Vein endothelial cell (primary cell): Measurements from ENCODE around the gene ARAP3. TPM values are rescaled to one million over a fixed set of nuclear protein-coding genes. Genes with fewer than 3 reads are reported as not detected.

ENCODE experiments used
- total RNA-seq: library from RNA; depleted of rRNA; stranded (reverse); fragments of >200 nt; gene quantifications from 2 replicates; pipeline ENCODE4 v1.2.3, GENCODE V29; 2012

Gene ARAP3, protein sequence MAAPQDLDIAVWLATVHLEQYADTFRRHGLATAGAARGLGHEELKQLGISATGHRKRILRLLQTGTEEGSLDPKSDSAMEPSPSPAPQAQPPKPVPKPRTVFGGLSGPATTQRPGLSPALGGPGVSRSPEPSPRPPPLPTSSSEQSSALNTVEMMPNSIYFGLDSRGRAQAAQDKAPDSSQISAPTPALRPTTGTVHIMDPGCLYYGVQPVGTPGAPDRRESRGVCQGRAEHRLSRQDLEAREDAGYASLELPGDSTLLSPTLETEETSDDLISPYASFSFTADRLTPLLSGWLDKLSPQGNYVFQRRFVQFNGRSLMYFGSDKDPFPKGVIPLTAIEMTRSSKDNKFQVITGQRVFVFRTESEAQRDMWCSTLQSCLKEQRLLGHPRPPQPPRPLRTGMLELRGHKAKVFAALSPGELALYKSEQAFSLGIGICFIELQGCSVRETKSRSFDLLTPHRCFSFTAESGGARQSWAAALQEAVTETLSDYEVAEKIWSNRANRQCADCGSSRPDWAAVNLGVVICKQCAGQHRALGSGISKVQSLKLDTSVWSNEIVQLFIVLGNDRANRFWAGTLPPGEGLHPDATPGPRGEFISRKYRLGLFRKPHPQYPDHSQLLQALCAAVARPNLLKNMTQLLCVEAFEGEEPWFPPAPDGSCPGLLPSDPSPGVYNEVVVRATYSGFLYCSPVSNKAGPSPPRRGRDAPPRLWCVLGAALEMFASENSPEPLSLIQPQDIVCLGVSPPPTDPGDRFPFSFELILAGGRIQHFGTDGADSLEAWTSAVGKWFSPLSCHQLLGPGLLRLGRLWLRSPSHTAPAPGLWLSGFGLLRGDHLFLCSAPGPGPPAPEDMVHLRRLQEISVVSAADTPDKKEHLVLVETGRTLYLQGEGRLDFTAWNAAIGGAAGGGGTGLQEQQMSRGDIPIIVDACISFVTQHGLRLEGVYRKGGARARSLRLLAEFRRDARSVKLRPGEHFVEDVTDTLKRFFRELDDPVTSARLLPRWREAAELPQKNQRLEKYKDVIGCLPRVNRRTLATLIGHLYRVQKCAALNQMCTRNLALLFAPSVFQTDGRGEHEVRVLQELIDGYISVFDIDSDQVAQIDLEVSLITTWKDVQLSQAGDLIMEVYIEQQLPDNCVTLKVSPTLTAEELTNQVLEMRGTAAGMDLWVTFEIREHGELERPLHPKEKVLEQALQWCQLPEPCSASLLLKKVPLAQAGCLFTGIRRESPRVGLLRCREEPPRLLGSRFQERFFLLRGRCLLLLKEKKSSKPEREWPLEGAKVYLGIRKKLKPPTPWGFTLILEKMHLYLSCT (N-terminal part only)
- total RNA-seq: 45.8 and 84.3 TPM in 2 replicates

DNA sequence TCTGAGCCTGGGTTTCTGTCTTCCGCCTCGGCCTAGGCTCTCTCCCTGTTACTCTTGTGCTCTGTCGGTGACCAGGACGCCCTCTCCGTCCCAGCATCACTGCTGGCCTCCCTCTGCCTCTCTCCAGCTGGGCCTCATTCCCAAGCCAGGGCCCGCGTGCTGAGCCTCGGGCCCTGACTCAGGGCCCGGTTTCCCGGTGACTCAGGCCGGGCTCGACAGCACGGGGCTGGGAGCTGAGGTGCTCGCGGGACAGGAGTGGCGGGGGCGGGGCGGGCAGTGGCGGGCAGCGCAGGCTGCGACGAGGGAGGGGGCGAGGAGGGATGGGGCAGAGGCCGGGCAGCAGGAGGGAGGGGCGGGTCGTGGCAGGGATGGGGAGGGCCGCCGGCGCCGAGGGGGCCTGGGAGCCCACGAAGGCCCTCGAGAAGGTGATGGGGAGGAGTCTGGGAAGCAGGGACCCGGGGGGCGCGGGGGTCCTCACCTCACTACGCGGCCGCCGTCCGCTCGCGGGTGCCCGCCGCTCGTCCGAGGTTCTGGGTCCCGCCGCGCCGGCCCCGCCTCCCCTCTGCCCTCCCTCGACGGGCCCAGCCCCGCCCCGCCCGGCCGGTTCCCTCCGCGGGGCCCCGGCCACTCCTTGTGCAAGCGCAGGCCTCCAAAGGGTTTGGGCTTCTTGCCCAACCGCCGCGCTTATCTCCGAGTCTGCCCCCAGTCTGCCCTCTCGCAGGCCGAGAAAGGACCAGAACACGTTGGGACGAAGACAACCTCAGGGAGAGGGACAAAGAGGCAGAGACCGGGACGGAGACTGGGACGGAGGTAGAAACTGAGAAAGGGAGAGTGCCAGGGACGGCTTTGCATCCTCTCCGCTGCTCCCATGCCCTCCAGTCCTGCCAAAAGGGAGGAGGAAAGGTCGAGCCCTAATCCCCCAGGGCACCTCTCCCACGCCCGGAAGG, at the start of gene ARAP3:
Gene ARAP3 (minus strand): TSS at position 536 of the 947 bp plus-strand sequence. CDS start 1,744 bp downstream, outside the sequence.

DNA sequence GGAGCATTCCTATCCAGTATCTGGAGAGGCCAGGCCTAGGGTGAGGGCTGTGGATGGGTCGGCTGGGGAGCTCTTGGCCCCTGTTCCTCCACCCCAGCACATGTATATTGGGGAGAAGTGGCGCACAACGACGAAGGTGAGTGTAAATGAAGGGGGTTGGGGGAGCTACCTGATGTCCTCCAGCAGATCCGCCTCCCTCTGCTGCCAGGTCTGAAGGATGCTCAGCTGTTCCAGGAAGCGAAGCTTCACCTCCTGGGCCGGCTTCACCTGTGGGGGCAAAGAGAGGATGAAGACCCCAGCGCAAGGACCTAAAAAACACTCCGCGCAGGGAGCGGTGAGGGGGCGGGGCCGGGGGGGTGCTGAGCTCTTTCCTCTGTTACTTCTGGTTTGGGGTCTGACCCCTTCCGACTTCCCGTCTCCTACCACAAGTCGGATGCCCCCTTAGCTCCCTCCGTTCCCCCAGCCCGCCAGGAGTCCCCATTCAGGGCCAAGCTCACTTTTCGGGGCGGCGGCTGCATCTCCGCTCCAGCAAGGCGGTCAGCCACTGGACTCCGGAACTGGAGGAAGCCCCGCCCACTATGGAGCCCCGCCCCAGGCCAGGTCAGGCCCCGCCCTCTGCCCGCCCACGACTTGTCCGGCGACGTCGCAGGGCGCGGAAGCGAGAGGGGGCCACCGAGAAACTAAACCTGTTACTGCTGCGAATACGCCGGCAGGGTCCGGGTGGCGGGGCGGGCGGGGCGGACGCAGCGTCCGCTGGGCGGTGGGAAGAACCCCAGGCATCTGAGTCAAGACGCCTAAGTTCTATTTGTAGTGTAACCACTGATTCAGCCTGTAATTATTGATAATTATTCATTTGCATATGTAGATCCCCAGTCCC, 30.9 kb downstream of the ARAP3 start, which contains the start of gene FCHSD1:
Gene FCHSD1 (minus strand): TSS at position 568 of the 877 bp plus-strand sequence. CDS start 50 bp downstream, at position 518.

DNA sequence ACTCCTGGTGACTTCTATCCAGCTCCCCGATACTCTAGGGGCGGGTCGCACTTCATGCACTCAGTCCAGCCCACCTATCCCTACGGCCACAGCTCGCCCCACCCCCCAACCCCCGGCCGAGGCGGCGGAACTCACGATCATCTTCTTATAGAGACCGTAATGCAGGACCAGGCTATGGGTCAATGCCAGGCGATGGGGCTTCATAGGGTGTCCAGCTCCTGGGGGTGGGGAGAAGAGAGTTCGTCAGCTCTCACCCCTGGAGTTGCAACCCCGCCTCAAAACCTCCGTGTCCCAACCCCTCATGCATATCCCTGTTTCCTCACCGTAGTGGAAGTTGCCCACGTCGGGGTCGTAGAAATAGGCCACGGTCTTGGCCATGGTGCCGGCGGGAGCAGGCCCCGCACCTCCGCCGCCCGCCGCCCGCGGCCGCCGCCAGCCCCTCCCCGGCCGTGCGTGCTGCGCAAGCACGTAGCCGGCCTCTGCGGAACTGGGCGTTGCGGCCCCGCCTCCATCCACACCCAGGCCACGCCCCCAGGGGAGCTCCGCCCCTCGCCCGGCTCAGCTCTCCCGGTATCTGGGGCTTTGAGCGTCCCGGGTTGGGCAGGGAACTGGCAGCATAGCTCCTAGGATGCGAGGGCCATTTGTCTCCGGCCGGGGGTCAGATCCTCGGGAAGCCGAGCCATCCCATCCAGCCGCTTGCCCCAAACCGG, 45.5 kb downstream of the ARAP3 start, which contains the start of the genes HDAC3 and RELL2:
Gene HDAC3 (minus strand): TSS at position 437 of the 710 bp plus-strand sequence. CDS start 59 bp downstream, at position 378.
Gene RELL2 (plus strand): TSS at position 585 of the 710 bp plus-strand sequence. CDS start 1,229 bp downstream, outside the sequence.

DNA sequence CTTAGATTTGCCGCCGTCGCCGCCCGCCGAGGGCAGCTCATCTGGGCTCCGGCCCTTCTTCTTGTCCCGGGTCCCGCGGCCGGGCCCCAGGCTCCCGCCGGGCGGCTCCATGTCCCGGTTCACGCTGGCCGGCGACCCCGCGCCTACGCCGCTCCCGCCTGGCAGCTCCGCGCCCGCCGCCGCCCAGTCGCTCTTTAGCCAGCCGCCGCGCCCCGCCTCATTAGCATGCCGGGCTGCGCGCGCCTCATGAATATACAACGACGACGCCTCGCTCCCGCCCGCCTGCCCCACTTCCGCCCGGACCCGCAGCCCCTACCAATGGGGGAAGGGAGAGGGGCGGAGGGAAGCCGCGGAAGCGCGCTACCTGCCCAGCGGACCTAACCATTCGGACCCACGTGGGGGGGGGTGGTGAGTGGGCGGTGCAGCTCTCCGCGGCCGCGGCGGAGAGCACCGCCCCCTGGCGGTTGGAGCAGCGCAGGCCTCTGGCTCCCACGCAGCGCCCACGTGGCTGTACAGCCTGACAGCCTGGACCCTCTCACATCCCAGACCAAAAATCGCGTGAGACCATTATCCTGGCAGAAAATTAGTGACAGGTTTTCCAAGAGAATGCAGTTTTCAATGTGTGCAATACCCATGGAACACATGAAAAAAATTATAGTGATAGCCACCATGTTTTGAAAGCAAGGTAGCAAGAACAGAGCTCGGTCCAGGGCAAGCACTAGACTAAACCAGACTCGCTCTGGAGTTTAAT, 63.1 kb downstream of the ARAP3 start, which contains the start of gene DIAPH1:
Gene DIAPH1 (minus strand): TSS at position 197 of the 751 bp plus-strand sequence. CDS start 86 bp downstream, at position 111.

Other genes starting within 250 kb of the ARAP3 start
- 17.0 and 20.5 TPM in 2 replicates for gene PCDHGC3, start 206.3 kb downstream of the ARAP3 start, total RNA-seq
- gene PCDHGC4, start 197.2 kb downstream of the ARAP3 start, total RNA-seq: 2.2 and 2.3 TPM in 2 replicates
- 1.3 and 1.4 TPM in 2 replicates for gene PCDHGC5, start 193.1 kb downstream of the ARAP3 start, total RNA-seq
- 35.6 and 40.9 TPM in 2 replicates for gene DIAPH1, start 63.2 kb downstream of the ARAP3 start, total RNA-seq
- 48.6 and 56.2 TPM in 2 replicates for gene HDAC3, start 45.4 kb downstream of the ARAP3 start, total RNA-seq
- gene RELL2, start 45.2 kb downstream of the ARAP3 start, total RNA-seq: 4.6 and 7.6 TPM in 2 replicates
- gene FCHSD1, start 30.8 kb downstream of the ARAP3 start, total RNA-seq: 29.4 and 32.6 TPM in 2 replicates
- 211 and 312 TPM in 2 replicates for gene PCDH1, start 196.2 kb upstream of the ARAP3 start, total RNA-seq
- gene DELE1, start 241.6 kb upstream of the ARAP3 start, total RNA-seq: 75.1 and 81.5 TPM in 2 replicates